Glomerular endothelial cell (primary cell): ENCODE results near the gene PRLR. TPM values are rescaled to one million over a fixed set of nuclear protein-coding genes. Genes with fewer than 3 reads are reported as not detected.
"Not testable (repeated sequence)": the region's sequence is repeated elsewhere in the genome, so short reads cannot be mapped to it uniquely, and the experiment has no call there.

Experiments used
- DNase-seq: peaks from one replicate; pipeline ENCODE4 v3.0.0-alpha.2; 2011; ENCODE audit warnings: low read depth, low spot score; ENCODE audit errors: extremely low read depth
- total RNA-seq: library from RNA; depleted of rRNA; stranded (reverse); fragments of >200 nt; gene quantifications from 2 replicates; pipeline ENCODE4 v1.2.3, GENCODE V29; 2015

PRLR gene
- total RNA-seq, result not detected in 2 replicates

DNA sequence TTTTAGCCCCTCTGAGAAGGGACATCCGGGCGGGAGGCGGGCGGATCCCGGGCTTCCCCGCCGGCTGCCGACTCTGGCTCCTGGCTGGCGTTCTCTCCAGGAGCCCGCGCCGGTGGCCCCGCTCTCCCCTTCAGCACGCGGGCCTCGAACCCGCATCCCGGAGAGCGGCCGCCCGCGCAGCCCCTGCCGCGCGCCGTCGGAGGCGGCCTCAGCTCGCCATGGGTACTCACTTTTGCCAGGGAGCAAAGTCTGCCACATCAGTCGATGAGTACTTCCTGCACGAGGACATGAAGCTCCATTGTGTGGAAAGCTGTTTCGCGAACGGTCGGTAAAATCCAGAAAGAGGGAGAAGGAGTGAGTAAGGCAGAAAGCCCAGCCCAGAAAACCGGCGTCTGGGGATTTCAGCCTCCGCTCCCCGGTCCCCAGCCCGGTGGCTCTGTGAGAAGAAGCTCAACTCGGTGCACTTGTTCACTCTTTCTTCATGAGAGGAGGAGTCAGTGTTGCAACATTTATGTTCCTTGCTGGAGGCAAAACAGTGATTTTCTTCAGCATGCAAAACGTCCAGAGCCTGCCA is at the start of gene PRLR:
PRLR (minus strand) TSS at position 450 of the 574 bp plus-strand sequence. CDS start 140,867 bp downstream, outside the sequence.
- DNase-seq, result no peak

DNA sequence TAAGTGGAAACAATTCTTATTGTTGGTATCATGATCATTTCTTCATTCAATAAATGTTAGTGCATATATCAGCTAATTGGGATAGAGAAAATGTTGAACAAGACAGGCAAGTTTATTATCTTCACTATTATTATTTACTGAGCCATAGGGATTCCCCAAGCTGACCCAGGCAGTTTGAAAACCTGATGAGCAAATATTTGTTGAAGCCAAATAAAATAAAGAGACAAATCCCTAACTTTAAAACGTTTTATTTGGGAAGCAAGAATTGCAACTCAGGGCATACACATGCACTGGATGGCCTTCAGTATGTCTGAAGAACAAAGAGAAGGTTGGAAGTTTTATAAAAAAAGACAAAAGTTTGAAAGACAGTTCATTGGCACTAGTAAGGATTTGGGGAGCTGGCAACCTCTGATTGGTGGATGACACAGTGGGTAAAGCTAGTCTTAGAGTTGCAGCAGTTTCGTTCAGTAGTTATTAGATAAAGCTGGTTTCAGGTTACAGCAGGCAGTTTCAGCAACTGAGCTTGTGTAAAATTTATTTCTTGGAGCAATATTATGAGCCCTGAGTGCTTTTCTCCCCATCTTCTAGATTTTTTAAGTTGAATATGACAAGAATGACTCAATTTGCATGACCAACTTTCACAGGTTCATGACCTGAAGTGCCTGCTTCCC is 44.7 kb upstream of the PRLR start:
- no peak for DNase-seq

DNA sequence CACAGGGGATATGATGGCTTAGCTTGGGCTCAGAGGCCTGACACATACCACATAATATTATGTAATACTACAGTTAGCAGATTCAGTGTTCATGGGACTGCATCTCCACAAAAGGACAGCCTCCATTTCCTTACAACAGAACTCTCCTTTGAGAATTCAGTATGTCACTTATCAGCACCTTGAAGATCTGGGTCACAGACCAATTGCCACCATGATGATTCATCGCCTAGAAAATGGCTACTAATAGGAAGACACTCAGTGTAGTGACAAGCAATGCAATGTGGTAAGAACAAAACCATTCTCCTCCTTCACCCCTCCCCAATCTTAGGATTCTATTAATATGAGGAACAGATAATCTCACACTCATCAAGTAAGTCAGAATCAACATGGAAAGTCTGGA is 38.7 kb upstream of the PRLR start:
- no peak for DNase-seq

DNA sequence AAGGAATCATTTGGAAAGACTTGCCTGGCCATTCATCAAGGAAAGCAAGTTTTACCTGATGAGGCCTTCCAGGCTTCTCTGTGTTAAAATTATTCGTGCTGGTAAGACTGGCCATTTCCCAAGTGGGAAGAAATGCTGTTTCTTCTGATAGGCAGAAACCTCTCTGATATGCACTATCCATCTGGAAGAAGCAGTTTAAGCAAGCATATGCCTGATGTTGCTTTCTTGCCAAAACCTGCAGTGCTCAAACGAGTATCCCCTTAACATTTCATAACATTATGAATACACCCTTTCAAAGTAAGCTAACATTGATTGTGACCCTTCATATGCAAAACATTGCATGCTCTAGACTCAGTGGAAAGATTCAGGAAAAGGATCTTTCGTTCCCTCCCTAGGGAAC is 36.0 kb upstream of the PRLR start:
- DNase-seq, result no peak

DNA sequence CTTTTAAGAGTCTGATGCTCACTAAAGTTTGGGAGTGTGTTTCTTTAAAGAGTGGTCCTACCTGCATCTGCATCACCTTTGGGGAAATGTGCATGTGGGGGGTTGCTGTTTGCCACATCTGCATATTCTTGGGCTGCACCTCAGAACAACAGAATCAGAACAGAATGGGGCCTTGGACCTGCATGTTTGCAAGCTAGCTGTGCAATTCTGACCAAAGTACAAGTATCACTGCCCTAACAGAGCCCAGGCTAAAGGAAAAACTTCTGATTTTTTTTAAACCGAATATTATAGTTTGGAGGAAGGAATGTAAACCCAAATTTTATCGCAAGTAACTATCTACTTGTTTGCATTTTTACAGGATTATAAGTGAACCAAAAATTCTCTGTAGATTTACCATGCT is 34.2 kb upstream of the PRLR start:
- no peak for DNase-seq

DNA sequence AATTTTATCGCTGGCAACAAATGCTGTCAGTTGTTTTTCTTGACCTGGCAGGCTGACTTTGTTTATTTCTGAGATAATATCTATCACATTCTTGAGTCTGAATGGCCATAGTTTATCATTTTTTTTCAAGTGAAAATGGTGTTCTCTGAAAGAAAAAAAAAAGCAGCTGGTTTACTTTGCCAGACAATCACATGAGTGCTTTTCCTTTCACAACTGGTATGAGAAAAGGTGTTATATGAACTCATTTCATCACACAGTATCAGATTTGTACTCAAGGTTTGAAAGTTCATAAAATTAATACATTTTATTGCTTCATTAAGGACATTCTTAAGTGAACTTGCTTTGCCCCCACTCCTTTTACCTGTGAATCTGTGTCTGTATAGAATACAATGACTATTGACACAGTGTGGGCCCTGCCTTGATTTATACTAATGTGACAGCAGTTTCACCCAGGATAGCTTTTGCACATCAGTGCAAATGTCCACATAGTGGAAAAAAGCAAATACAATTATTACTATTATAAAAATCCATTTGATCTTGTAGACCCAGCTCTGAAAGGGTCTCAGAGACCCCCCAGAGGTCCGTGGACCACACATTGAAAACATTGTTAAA is 33.1 kb upstream of the PRLR start:
- DNase-seq, result no peak

DNA sequence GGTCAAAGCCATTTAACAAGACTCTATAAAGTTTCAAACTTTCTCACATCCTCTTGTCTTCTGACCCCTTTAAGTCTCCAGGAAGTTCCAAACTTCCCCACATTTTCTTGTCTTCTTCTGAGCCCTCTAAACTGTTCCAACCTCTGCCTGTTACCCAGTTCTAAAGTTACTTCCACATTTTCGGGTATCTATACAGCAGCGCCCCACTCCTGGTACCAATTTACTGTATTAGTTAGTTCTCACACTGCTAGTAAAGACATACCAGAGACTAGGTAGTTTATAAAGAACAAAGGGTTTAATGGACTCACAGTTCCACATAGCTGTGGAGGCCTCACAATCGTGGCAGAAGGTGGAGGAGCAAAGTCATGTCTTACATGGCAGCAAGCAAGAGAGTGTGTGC is 23.3 kb upstream of the PRLR start:
- DNase-seq, result no peak

DNA sequence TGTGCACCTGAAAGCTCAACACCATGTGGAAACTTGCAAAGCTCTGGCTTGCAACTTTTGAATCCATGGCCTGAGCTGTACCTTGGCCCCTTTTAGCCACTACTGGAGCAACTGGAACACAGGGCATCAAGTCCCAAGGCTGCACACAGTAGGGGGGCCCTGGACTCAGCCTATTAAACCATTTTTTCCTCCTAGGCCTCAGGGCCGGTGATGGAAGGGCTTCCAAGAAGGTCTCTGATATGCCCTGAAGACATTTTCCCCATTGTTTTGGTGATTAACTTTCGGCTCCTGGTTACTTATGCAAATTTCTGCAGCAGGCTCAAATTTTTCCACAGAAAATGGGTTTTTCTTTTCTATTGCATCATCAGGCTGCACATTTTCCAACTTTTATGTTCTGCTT is 22.7 kb upstream of the PRLR start:
- no peak for DNase-seq

DNA sequence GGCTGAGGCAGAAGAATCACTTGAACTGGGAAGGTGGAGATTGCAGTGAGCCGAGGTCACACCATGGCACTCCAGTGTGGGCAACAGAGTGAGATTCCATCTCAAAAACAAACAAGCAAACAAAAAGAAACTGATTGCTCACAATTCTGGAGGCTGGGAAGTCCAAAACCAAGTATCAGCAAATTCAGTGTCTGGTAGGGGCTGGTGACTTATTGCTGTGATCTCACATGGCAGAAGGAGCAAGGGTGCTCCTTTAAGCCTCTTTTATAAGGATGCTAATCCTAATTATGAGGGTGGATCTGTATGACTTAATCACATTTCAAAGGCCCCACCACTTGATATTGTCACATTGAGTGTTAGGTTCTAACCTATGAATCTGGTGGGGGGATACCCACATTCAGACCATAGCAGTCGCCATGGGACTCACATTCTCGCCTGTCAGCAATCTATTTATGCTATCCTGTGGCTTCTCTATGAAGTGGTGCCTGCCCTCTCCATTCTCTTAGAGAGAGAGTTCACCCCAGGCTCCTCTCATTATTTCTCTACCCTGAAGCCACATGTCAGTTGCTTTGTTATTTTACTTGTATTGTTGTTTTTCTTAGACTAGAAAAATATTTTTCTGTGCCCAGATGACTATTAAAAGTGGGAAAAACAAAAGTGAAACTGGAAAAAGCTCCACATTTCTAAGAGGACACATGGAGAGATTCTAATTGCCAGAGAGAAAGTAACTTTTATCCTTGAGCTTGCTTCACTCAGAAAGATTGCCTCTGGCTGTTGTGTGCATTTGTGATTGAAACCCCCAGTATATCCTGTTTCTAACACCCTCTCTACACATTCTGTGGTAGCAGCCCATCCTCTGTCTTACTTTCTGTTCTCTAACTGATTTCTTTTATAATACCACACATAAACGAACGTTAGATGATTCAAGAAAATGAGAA is 18.8 kb upstream of the PRLR start:
- no peak for DNase-seq

DNA sequence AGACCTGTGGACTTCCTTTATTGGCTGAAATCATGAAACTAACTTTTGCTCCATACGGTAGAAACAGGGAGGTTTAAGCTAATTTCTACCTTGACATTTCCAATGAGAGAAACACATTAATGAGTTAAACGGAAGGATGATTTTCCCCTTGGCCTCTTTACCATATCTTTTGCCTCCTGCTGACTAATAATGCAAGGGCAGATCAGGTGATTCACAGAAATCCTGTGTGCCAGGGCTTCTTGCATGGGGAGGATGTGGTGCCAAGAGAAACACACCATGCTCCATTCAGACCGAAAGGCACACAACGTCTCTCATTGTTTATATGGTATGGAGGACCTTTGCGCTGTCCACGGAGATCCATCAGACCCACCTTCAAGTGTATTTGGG is 17.4 kb upstream of the PRLR start:
- DNase-seq, result no peak

DNA sequence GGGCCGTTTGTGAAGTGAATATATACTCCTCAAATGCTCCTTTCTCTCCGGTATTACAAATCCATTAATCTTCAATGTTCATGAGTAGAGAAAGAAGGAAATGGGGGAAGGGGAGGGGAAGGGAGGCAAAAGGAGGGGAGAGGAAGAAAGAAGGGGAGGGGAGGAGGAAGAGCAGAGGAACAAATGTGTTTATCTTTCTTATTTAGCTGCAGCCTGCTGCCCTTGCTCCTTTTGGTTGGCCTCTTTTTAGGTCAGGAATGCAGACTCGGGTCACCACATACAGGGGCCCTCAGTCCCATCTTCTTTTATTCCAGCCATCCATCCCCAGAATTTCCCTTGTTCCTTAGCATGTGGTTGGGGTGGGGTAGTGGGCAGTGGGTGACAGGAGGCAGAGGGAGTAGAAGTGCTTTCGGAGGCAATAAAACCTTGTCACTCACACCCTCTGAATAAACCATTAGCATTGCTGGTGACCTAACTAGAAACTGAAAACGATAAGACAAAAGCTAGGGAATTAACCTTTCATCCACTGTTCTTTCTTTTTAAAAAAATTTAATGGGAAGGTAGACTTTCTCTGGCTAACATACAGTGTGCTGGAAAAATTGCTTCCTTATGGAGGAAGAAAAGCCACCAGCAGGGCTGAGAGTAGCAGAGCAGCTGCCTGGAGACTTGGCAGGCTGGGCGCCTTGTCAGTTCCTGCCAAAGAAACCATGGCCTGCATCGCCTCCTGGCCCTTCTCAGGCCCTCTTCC is 16.8 kb upstream of the PRLR start:
- DNase-seq, result no peak

DNA sequence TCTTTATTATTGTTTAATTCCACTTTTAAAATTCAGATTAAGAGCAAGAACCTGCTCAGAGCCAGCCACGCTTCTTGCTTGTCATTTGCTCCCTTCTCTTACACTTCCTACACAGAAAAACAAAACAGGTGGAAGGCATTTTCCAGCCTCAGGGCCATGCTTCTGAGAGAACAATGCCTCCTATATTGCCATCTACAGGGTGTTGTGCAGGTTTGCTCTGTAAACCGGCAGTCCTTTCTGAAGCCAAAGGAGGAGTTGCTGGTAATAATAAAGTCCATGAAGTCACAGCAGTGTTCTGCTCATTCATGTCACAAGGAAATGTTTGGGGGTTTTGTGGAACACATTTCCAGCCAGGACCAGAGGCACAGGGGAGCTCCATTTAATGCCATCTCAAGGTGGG is 16.1 kb upstream of the PRLR start:
- no peak for DNase-seq

DNA sequence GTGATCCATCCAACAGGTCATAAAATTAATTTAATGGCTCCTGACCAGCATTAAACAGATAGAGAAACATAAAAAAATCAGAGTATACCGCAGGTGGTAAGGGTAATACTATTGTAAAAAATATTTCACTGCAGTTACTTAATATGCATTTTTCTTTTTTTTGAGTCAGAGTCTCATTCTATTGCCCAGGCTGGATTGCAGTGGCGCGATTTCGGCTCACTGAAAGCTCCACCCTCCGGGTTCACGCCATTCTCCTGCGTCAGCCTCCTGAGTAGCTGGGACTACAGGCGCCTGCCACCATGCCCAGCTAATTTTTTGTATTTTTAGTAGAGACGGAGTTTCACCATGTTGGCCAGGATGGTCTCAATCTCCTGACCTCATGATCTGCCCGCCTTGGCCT is 15.1 kb upstream of the PRLR start:
- DNase-seq, result not testable (repeated sequence)

DNA sequence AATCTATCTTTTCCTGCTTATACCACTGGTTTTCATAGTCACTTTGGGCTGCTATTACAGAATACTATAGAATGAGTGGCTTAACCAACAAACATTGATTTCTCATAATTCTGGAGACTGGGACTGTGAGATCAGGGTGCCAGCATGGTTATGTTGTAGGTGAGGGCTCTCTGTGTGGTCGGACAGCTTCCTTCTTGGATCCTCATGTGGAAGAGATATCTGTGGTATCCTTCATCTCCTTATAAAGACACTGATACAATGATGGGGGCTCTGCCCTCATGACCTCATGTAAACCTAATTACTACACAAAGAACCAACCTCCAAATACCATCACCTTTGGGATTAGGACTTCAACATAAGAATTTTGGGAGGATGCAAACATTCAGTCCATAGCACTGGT is 13.9 kb upstream of the PRLR start:
- DNase-seq, result no peak

DNA sequence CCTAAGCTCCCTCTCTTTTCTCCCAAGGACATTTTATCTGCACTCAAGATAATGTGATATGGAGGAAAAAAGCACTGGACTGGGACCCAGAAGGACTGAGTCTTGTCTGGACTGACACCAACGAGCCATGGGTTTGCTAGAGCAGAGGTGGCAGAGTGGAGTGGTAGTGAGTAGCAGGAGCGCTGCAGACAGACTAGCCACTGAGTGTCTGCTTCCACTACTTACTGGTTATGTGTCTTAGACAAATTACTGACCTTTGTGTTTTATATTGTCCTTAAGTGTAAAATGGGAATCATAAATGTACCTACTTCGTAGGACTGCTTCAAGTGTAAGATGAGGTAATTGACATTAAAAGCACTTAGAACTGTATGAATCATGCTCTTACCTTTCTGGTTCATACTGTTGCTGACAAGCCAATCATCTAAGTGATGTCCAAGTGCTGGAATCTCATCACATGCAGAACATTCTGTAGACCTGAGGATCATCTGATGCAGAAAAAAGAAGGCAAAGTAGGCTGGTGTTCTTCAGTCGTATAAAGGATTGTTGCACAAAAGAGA is 12.5 kb upstream of the PRLR start:
- no peak for DNase-seq

DNA sequence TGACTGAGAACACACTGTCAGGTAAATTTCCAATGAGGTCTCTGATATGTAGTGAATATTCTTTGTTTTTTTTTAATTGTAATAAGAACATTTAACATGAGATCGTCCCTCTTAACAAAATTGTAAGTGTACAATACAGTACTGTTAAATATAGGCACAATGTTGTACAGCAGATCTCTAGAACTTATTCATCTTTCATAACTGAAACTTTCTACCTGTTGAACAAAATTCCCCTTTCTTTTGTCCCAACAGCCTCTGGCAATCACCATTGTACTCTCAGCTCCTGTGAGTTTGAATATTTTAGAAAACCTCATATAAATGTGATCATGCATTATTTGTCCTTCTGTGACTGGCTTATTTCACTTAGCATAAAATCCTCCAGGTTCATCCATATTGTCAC is 10.6 kb upstream of the PRLR start:
- DNase-seq, result no peak

DNA sequence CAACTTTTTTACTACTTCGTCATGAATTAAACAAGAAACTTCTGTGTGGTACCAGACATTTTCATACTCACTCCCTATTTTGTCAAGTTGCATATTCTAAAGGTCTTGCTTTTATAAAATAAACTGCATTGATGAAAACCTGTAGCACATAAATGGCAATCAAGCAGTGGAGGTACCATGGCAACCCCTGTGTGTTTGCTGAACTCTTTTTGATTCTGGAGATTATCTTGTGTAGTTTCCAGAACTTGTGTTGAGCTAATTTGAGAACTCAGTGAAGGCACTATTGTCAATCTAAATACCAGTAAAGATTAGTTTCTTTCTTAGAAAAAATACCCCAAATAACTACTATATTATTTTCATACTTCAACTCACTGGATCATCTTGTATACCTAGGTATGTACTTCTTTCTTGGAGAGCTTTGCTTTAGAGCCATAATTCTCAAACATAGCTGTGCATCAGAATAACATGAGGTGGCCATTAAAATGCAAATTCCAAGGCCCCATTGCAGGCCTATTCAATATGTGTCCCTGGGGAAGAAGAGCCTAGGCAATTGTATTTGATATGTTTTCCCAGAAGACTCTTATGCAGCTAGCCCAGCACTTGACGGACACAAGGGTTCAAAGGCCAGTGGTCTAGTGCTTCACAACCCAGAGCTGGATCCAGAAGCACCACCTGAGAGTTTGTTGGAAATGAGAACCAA is 9.8 kb upstream of the PRLR start:
- DNase-seq, result no peak

DNA sequence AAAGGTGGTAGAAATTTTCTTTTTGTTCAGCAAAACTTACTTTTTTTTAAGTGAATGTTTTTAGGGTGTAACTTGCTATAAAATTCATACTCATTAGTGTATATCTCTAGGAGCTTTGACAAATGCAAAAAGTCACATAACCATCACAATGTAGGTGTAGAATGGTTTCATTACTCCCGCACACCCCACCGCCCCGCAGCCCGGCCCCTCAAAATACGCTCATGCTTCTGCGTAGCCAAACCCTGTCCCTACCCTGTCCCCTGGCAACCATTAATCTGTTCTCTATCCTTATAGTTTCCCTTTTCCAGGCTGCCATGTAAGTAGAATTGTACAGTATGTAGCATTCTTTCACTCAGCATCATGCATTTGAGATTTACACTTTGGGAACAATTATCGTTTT is 9.2 kb upstream of the PRLR start:
- no peak for DNase-seq

DNA sequence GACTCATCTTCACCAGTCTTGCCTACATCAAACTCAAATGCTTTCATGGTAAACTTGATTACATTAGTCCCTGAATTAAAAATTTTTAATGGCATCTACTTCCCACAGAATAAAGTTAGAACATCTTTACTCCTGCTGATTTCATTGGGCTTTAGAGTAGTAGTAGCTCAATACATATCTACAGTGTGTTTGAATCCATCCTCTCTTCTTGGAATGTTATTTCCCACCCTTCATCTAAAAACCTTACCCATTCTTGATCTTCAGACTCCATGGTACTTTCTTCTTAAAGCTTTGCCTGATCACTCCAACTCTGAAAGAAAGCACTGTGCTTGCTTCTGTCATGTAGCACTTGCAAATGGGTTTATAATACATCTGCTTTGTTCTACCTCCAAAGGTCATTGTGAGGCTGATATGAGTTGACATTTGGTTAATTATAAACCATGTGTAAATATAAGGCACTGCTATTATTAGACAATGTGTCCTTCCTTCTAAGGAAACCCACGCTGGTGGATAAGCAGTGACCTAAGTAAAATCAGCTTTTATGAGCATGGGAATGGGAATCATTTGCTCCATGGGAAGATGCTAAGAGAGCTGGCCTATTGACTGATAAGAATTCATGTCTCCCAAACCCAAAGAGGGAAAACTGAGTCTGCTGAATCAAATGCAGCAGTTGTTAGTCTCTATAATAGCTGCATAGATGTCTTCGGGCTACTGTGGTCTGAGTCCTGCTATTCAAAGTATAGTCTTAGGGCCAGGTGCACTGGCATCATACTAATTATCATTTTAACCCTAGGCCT is 7.5 kb upstream of the PRLR start:
- no peak for DNase-seq
